ENCODE data around the gene ARHGEF12. TPM values are rescaled to one million over a fixed set of nuclear protein-coding genes. Genes with fewer than 3 reads are reported as not detected.

ARHGEF12 gene
- total and polyA plus RNA-seq, 10 of the 15 experiments (the other 5 are each of a cell fraction or from before 2014, with no cell fraction given) = 2.7 to 40.8 (median 20.9) TPM

DNA sequence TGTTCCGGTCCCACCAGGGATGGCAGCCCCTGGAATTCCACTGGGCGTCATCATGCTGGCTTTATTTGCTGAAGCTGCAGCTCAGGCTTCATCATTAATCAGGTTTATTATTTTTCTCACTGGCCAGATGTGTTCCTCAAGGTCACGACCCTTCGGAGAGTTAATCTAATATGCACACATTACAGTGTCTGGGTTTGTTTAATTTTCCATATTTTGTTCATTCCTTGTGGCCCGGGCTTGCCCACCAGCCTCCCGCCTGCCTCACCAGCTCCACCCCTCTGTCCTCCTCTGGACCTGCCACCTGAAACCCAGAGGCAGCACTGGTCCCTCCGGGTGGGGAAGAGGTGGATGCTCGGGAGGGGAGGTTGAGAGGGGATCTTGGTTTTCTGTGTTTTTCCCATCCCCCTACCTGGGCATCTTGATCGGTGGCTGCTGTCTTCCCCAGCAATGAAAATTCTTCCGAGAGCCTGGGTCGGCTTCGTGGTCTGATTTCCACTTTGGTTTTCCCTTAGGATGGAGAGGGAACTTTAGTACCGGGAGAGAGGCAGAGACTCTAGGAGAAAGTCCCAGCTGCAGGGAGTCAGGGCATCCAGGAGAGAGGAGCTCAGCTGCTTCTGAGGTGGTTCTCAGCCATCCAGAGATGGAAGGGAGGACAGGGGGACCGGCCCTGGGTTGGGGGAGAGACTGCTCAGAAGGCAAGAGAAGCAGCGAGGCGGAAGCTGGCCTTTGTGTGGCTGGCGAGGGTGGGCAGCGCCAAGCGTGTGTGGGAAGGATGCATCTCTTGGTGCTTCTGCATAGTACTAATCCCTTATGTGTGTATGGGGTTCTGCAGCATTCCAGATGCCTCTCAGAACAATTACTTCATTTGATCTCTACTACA, 177.5 kb downstream of the ARHGEF12 start:
- no peak for TF ChIP-seq YY1 (IDR thresholded peaks at IDR 0.05; ENCODE audit: low read depth, low read length)
- no peak for TF ChIP-seq RFX5 (IDR thresholded peaks at IDR 0.05; ENCODE audit: low read depth, low read length)
- TF ChIP-seq TARDBP (IDR thresholded peaks at IDR 0.05; ENCODE audit: borderline replicate concordance) = no peak
- no peak for TF ChIP-seq ZBTB40 (IDR thresholded peaks at IDR 0.05; ENCODE audit: borderline replicate concordance)
- TF ChIP-seq SIN3A (IDR thresholded peaks at IDR 0.05; ENCODE audit: low read depth, low read length) = no peak
- TF ChIP-seq ASH2L (IDR thresholded peaks at IDR 0.05; ENCODE audit: borderline replicate concordance, low read depth) = no peak
- no peak for TF ChIP-seq IRF4 (IDR thresholded peaks at IDR 0.05; ENCODE audit: low read depth, low read length)
- no peak for TF ChIP-seq SREBF1 (IDR thresholded peaks at IDR 0.05; ENCODE audit: low read length)
- no peak for TF ChIP-seq ETV6 (conservative IDR thresholded peaks at IDR 0.05 in 1 of 2, IDR thresholded peaks at IDR 0.05 in 1 of 2; ENCODE audit: borderline replicate concordance in 1 of 2, low read depth in 1 of 2)
- TF ChIP-seq BHLHE40 (IDR thresholded peaks at IDR 0.05; ENCODE audit: borderline replicate concordance in 1 of 2, low read depth in 2 of 2, low read length in 1 of 2) = no peak
- no peak for TF ChIP-seq CEBPB (IDR thresholded peaks at IDR 0.05; ENCODE audit: borderline replicate concordance in 1 of 2, low read depth in 2 of 2, low read length in 2 of 2)
- TF ChIP-seq SMC3 (IDR thresholded peaks at IDR 0.05; ENCODE audit: borderline replicate concordance, low read length) = no peak
- no peak for TF ChIP-seq SMAD5 (IDR thresholded peaks at IDR 0.05; ENCODE audit: low read depth)
- no peak for TF ChIP-seq SUZ12 (IDR thresholded peaks at IDR 0.05; ENCODE audit: unreplicated experiment)
- no peak for TF ChIP-seq ATF2 (IDR thresholded peaks at IDR 0.05; ENCODE audit: low read length)
- no peak for TF ChIP-seq RBBP5 (conservative IDR thresholded peaks at IDR 0.05)
- no peak for TF ChIP-seq ZNF207 (IDR thresholded peaks at IDR 0.05; ENCODE audit: borderline replicate concordance)
- no peak overlapping the region for H3K4me2 ChIP-seq (ENCODE audit: control insufficient read depth, insufficient read depth)
- POLR2A ChIA-PET = no interaction called here
- H2AFZ ChIP-seq (ENCODE audit: control insufficient read depth, low read depth, low read length) = no peak overlapping the region
- no TSS peak for BruUV-seq (replicated peaks)
- no peaks in the 10 kb centered on the region; the same call in 1 of the 2 replicates for H3K4me1 ChIP-seq (ENCODE audit: control insufficient read depth, insufficient read depth, low read length)
- RAD21 ChIA-PET (ENCODE audit: unreplicated experiment) = interaction anchor here (0.6 to 5.0 kb wide), 3 partner anchors 88 to 439 kb away, joined by 3 to 64 read pairs (median 6); no protein-coding TSS in a partner anchor
- H3K27ac ChIP-seq (ENCODE audit: control insufficient read depth, insufficient read depth) = no peak overlapping the region
- no peaks in the 10 kb centered on the region for H3K9me3 ChIP-seq (replicated peaks; ENCODE audit: control insufficient read depth, insufficient read depth, low read length)
- H3K9ac ChIP-seq (ENCODE audit: control insufficient read depth, insufficient read depth, low read length) = no peak overlapping the region
- FAIRE-seq (no peak), ATAC-seq (no peak; the same call in 2 of the 3 replicates), DNase-seq (ENCODE audit: low read depth, low spot score) (no peak)
- H3K27me3 ChIP-seq (replicated peaks in 1 of 2; ENCODE audit: control insufficient read depth in 2 of 2, insufficient read depth in 2 of 2, low read length in 1 of 2) = no peaks in the 10 kb centered on the region
- no peaks in the 10 kb centered on the region; the same call in 1 of the 2 replicates for H4K20me1 ChIP-seq (ENCODE audit: control insufficient read depth, insufficient read depth)
- in situ Hi-C loops (cut with MboI) (loop anchor here (10.0 kb wide), 1 partner anchor 171 kb away; no protein-coding TSS in a partner anchor), intact Hi-C loops (cut with micrococcal nuclease; ENCODE audit: unreplicated experiment) (loop anchor here (5.0 kb wide), 1 partner anchor 599 kb away; no protein-coding TSS in a partner anchor)
- H3K4me3 ChIP-seq = no peak overlapping the region
- CTCF ChIA-PET = interaction anchor here (1.1 to 8.9 kb wide), 6 partner anchors 11 to 289 kb away, joined by 3 to 95 read pairs (median 8); no protein-coding TSS in a partner anchor
- H3K79me2 ChIP-seq (ENCODE audit: control insufficient read depth, insufficient read depth, low read length) = no peaks in the 10 kb centered on the region
- 57% methylated on average over 19 of the region's 19 CpGs for WGBS (ENCODE audit: insufficient coverage, insufficient replicate concordance, low lambda C conversion rate, missing lambda C conversion rate)
- SMC1A ChIA-PET (ENCODE audit: uncharacterized antibody, unreplicated experiment) = interaction anchor here (1.3 to 5.1 kb wide), 5 partner anchors 47 to 414 kb away, joined by 3 to 32 read pairs (median 4); no protein-coding TSS in a partner anchor
- H3K36me3 ChIP-seq (ENCODE audit: control insufficient read depth in 2 of 2, insufficient read depth in 2 of 2, low read length in 1 of 2) = no peaks in the 10 kb centered on the region; a peak in 1 of 4 replicates
